Neuron (in vitro differentiated cells): Measurements from ENCODE around the gene ADAMTS17.

Source experiments
- H2AFZ ChIP-seq: one replicate; pipeline ENCODE4 v1.6.1; 2013; ENCODE audit warnings: low read depth, mild to moderate bottlenecking, inconsistent platforms, low read length, moderate library complexity
- H3K27me3 ChIP-seq: one replicate; pipeline ENCODE4 v1.6.1; 2013; ENCODE audit warnings: low read length; ENCODE audit not compliant: insufficient read depth
- H3K36me3 ChIP-seq: one replicate; pipeline ENCODE4 v1.6.1; 2013; ENCODE audit warnings: low read length; ENCODE audit not compliant: insufficient read depth
- H3K4me1 ChIP-seq: one replicate; pipeline ENCODE4 v1.6.1; 2013; ENCODE audit warnings: low read length; ENCODE audit not compliant: insufficient read depth
- H3K4me3 ChIP-seq: 2 replicates; pipeline ENCODE4 v1.5.1; 2013; ENCODE audit warnings: mild to moderate bottlenecking, low read length, moderate library complexity
- H3K9me3 ChIP-seq: one replicate; pipeline ENCODE4 v1.6.1; 2013; ENCODE audit warnings: low read length

The ADAMTS17 gene

GRCh38 chr15:100152463-100152862, 189.3 kb downstream of the ADAMTS17 start:
- Histone ChIP-seq H3K27me3 (no peaks in the 10 kb centered on the region), H3K36me3 (no peaks in the 10 kb centered on the region), H3K9me3 (no peaks in the 10 kb centered on the region), H3K4me3 (no peak overlapping the region), H3K4me1 (no peaks in the 10 kb centered on the region), H2AFZ (no peak overlapping the region)

GRCh38 chr15:100150906-100151305, 190.9 kb downstream of the ADAMTS17 start:
- Histone ChIP-seq H3K4me3 (no peak overlapping the region), H3K4me1 (no peaks in the 10 kb centered on the region), H2AFZ (no peak overlapping the region), H3K9me3 (no peaks in the 10 kb centered on the region), H3K27me3 (no peaks in the 10 kb centered on the region), H3K36me3 (no peaks in the 10 kb centered on the region)

GRCh38 chr15:100147828-100148227, 193.9 kb downstream of the ADAMTS17 start:
- H2AFZ ChIP-seq: no peak overlapping the region
- no peaks in the 10 kb centered on the region for H3K36me3 ChIP-seq
- H3K4me1 ChIP-seq: no peaks in the 10 kb centered on the region
- no peaks in the 10 kb centered on the region for H3K27me3 ChIP-seq
- H3K9me3 ChIP-seq: no peaks in the 10 kb centered on the region
- H3K4me3 ChIP-seq: no peak overlapping the region

GRCh38 chr15:100143378-100143777, 198.4 kb downstream of the ADAMTS17 start:
- Histone ChIP-seq H3K36me3 (no peaks in the 10 kb centered on the region), H3K4me1 (no peaks in the 10 kb centered on the region), H2AFZ (no peak overlapping the region), H3K9me3 (no peaks in the 10 kb centered on the region), H3K4me3 (no peak overlapping the region), H3K27me3 (no peaks in the 10 kb centered on the region)

- Histone ChIP-seq H3K27me3 (no peaks in the 10 kb centered on the region), H2AFZ (no peak overlapping the region), H3K9me3 (no peaks in the 10 kb centered on the region), H3K36me3 (no peaks in the 10 kb centered on the region), H3K4me3 (no peak overlapping the region), H3K4me1 (no peaks in the 10 kb centered on the region)
These were observed 200.3 kb downstream of the ADAMTS17 start for GRCh38 chr15:100141311-100142001.

- H3K36me3 ChIP-seq: no peaks in the 10 kb centered on the region
- no peak overlapping the region for H2AFZ ChIP-seq
- no peaks in the 10 kb centered on the region for H3K9me3 ChIP-seq
- no peaks in the 10 kb centered on the region for H3K4me1 ChIP-seq
- no peaks in the 10 kb centered on the region for H3K27me3 ChIP-seq
- no peak overlapping the region for H3K4me3 ChIP-seq
These were observed 201.1 kb downstream of the ADAMTS17 start for GRCh38 chr15:100140527-100141308.

GRCh38 chr15:100134586-100134985, 207.2 kb downstream of the ADAMTS17 start:
- Histone ChIP-seq H3K36me3 (no peaks in the 10 kb centered on the region), H3K9me3 (no peaks in the 10 kb centered on the region), H2AFZ (no peak overlapping the region), H3K27me3 (no peaks in the 10 kb centered on the region), H3K4me1 (no peaks in the 10 kb centered on the region), H3K4me3 (no peak overlapping the region)

- H3K36me3 ChIP-seq: no peaks in the 10 kb centered on the region
- no peaks in the 10 kb centered on the region for H3K9me3 ChIP-seq
- H3K4me1 ChIP-seq: no peaks in the 10 kb centered on the region
- H3K27me3 ChIP-seq: no peaks in the 10 kb centered on the region
- no peak overlapping the region for H3K4me3 ChIP-seq
- no peak overlapping the region for H2AFZ ChIP-seq
These were observed 207.6 kb downstream of the ADAMTS17 start for GRCh38 chr15:100134089-100134583.

GRCh38 chr15:100133001-100133400, 208.8 kb downstream of the ADAMTS17 start:
- Histone ChIP-seq H2AFZ (no peak overlapping the region), H3K9me3 (no peaks in the 10 kb centered on the region), H3K4me3 (no peak overlapping the region), H3K36me3 (no peaks in the 10 kb centered on the region), H3K4me1 (no peaks in the 10 kb centered on the region), H3K27me3 (no peaks in the 10 kb centered on the region)

GRCh38 chr15:100132309-100132708, 209.5 kb downstream of the ADAMTS17 start:
- no peaks in the 10 kb centered on the region for H3K36me3 ChIP-seq
- no peaks in the 10 kb centered on the region for H3K27me3 ChIP-seq
- no peak overlapping the region for H2AFZ ChIP-seq
- H3K4me1 ChIP-seq: no peaks in the 10 kb centered on the region
- H3K9me3 ChIP-seq: no peaks in the 10 kb centered on the region
- H3K4me3 ChIP-seq: no peak overlapping the region

- Histone ChIP-seq H3K36me3 (no peaks in the 10 kb centered on the region), H3K9me3 (no peaks in the 10 kb centered on the region), H3K4me1 (no peaks in the 10 kb centered on the region), H3K27me3 (peaks cover 2% of the 10 kb centered on the region), H3K4me3 (no peak overlapping the region), H2AFZ (no peak overlapping the region)
These were observed 210.2 kb downstream of the ADAMTS17 start for GRCh38 chr15:100131321-100132224.

- Histone ChIP-seq H3K4me3 (no peak overlapping the region), H3K27me3 (peaks cover 10% of the 10 kb centered on the region), H3K36me3 (no peaks in the 10 kb centered on the region), H2AFZ (no peak overlapping the region), H3K9me3 (no peaks in the 10 kb centered on the region), H3K4me1 (no peaks in the 10 kb centered on the region)
These were observed 212.1 kb downstream of the ADAMTS17 start for GRCh38 chr15:100129677-100130076.
